Right atrium auricular region (tissue), 2 donors: ENCODE measurements around the gene PTPRN2. TPM values are rescaled to one million over a fixed set of nuclear protein-coding genes. Genes with fewer than 3 reads are reported as not detected.

Source experiments
- DNase-seq: peaks from one replicate; pipeline ENCODE4 v3.0.0-alpha.2; 2019; ENCODE audit warnings: low spot score
- H3K27ac ChIP-seq, 2 donors: fragments of 200-600 bp; sonication (generic); 1 replicate in 1 of 2; 2 replicates in 1 of 2; pipeline ENCODE4 v1.5.1; 2016 to 2019
- H3K27me3 ChIP-seq, 2 donors: fragments of 200-600 bp; sonication (generic); one replicate each; pipeline versions ENCODE4 v1.5.1 to v1.6.0; 2017 to 2019
- H3K36me3 ChIP-seq: fragments of 200-600 bp; sonication (generic); one replicate; pipeline ENCODE4 v1.5.1; 2016
- H3K4me1 ChIP-seq, 2 donors: fragments of 200-600 bp; sonication (generic); one replicate each; pipeline versions ENCODE4 v1.5.1 to v1.6.0; 2017 to 2019
- H3K4me3 ChIP-seq, 2 donors: fragments of 200-600 bp; sonication (generic); 1 replicate in 1 of 2; 2 replicates in 1 of 2; pipeline ENCODE4 v1.5.1; 2017 to 2019; ENCODE audit warnings: mild to moderate bottlenecking in 1 of 2, moderate library complexity in 1 of 2
- H3K9me3 ChIP-seq, 2 donors: fragments of 200-600 bp; sonication (generic); one replicate each; pipeline ENCODE4 v1.5.1; 2019
- CTCF ChIP-seq, 2 donors: fragments of 200-600 bp; sonication (generic); IDR thresholded peaks; one replicate each; pipeline ENCODE4 v1.5.1; 2019; ENCODE audit warnings: antibody characterized with exemption in 2 of 2
- total RNA-seq, 2 donors: library from RNA; depleted of rRNA; stranded (reverse); fragments of >200 nt; gene quantifications; one replicate each; pipeline ENCODE4 v1.1.0, GENCODE V29; 2016

The PTPRN2 gene
- total RNA-seq, 2 donors from 2014 or later, result 2.6 to 2.7 TPM

- no peak overlapping the region for H3K4me3 ChIP-seq
- no peak for TF ChIP-seq CTCF (IDR thresholded peaks at IDR 0.05)
- H3K27me3 ChIP-seq, result no peaks in the 10 kb centered on the region
- H3K9me3 ChIP-seq, result no peaks in the 10 kb centered on the region
- H3K4me1 ChIP-seq, result no peaks in the 10 kb centered on the region
- DNase-seq, result peak; percentile 40
- H3K36me3 ChIP-seq, result no peaks in the 10 kb centered on the region
- no peak overlapping the region for H3K27ac ChIP-seq
Measured at GRCh38 chr7:158109364-158110033, 478.1 kb downstream of the PTPRN2 start.

- H3K36me3 ChIP-seq, result no peaks in the 10 kb centered on the region
- no peak overlapping the region for H3K27ac ChIP-seq
- H3K4me3 ChIP-seq, result no peak overlapping the region
- TF ChIP-seq CTCF (IDR thresholded peaks at IDR 0.05), result no peak
- H3K9me3 ChIP-seq, result no peaks in the 10 kb centered on the region
- H3K4me1 ChIP-seq, result no peaks in the 10 kb centered on the region
- DNase-seq, result peak; percentile 16
- no peaks in the 10 kb centered on the region for H3K27me3 ChIP-seq
Measured at GRCh38 chr7:158108646-158109293, 478.9 kb downstream of the PTPRN2 start.

- DNase-seq, result peak; percentile 30
Measured at GRCh38 chr7:158107806-158108205, 479.8 kb downstream of the PTPRN2 start.

GRCh38 chr7:158106272-158106671 is 481.4 kb downstream of the PTPRN2 start:
- no peaks in the 10 kb centered on the region for H3K9me3 ChIP-seq
- H3K27ac ChIP-seq, result no peak overlapping the region
- peak; percentile 18 for DNase-seq
- TF ChIP-seq CTCF (IDR thresholded peaks at IDR 0.05), result no peak
- no peaks in the 10 kb centered on the region for H3K27me3 ChIP-seq
- no peak overlapping the region for H3K4me3 ChIP-seq
- H3K36me3 ChIP-seq, result no peaks in the 10 kb centered on the region
- H3K4me1 ChIP-seq, result no peaks in the 10 kb centered on the region

More at GRCh38 chr7:158107806-158108205, 479.8 kb downstream of the PTPRN2 start:
- Histone ChIP-seq H3K27ac (no peak overlapping the region), H3K9me3 (no peaks in the 10 kb centered on the region), H3K36me3 (no peaks in the 10 kb centered on the region), H3K27me3 (no peaks in the 10 kb centered on the region), H3K4me1 (no peaks in the 10 kb centered on the region), H3K4me3 (no peak overlapping the region)
- no peak for TF ChIP-seq CTCF (IDR thresholded peaks at IDR 0.05)

GRCh38 chr7:158103378-158103777 is 484.2 kb downstream of the PTPRN2 start:
- peak; percentile 36 for DNase-seq
- no peak overlapping the region for H3K27ac ChIP-seq
- no peaks in the 10 kb centered on the region for H3K27me3 ChIP-seq
- no peak for TF ChIP-seq CTCF (IDR thresholded peaks at IDR 0.05)
- H3K36me3 ChIP-seq, result no peaks in the 10 kb centered on the region
- H3K9me3 ChIP-seq, result no peaks in the 10 kb centered on the region
- H3K4me1 ChIP-seq, result no peaks in the 10 kb centered on the region
- H3K4me3 ChIP-seq, result no peak overlapping the region
